ENCODE data around the gene CD6. TPM values are rescaled to one million over a fixed set of nuclear protein-coding genes. Genes with fewer than 3 reads are reported as not detected.
"Not testable (repeated sequence)": the region's sequence is repeated elsewhere in the genome, so short reads cannot be mapped to it uniquely, and the experiment has no call there.

CD6 gene
- total RNA-seq, 1 donor from 2014 or later, result 0.47 TPM

DNA sequence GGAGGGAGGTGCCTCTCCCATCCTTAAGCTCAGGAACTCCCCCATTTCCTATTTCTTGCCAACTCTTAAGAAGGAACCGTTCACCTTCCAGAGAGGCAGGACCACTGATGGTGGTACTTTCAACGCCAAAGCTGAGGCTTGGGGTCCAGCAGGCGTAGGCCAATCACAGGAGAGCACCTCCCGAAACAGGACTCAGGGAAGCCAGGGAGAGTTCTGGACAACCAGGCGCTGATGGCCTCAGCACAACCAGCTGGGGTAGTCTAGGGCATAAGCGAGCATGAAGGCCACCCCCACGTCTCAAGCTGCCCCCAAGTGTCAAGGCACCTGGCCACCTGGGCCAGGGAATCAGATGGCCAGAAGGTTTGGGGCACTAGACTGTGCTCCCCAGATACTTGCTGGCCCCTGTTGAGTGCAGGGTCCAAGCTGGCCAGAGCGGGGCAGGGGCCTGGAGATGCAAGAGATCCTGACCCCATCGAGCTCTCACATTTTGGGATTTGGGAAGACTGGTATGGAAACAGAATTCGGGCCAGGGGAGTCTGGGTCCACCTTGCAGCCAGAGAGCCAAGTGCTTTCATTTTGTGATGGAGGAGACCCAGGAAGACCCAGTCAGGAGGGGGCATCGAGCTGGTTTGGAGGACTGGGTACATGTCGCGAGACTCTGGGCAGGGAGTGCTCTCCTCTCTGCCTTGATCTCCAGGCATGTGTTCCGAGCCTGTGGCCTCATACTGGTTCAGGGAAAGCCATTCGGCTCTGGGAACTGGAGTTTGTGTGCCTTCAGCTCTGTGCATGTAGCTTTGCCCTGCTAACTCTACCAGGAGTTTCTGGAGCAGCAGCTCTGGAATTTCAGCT is 926 bp downstream of the CD6 start:
- Histone ChIP-seq H3K4me3 (no peak overlapping the region), H3K36me3 (no peaks in the 10 kb centered on the region), H3K4me1 (no peaks in the 10 kb centered on the region), H3K27ac (replicated peaks) (no peak overlapping the region), H3K9me3 (replicated peaks) (peaks cover 8% of the 10 kb centered on the region), H3K27me3 (ENCODE audit: low read depth) (no peaks in the 10 kb centered on the region)
- TF ChIP-seq, protein P1, sequence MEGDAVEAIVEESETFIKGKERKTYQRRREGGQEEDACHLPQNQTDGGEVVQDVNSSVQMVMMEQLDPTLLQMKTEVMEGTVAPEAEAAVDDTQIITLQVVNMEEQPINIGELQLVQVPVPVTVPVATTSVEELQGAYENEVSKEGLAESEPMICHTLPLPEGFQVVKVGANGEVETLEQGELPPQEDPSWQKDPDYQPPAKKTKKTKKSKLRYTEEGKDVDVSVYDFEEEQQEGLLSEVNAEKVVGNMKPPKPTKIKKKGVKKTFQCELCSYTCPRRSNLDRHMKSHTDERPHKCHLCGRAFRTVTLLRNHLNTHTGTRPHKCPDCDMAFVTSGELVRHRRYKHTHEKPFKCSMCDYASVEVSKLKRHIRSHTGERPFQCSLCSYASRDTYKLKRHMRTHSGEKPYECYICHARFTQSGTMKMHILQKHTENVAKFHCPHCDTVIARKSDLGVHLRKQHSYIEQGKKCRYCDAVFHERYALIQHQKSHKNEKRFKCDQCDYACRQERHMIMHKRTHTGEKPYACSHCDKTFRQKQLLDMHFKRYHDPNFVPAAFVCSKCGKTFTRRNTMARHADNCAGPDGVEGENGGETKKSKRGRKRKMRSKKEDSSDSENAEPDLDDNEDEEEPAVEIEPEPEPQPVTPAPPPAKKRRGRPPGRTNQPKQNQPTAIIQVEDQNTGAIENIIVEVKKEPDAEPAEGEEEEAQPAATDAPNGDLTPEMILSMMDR (IDR thresholded peaks at IDR 0.05; ENCODE audit: borderline replicate concordance), result no peak
- intact Hi-C loops (cut with micrococcal nuclease), result no loop called here
- no peak for DNase-seq

DNA sequence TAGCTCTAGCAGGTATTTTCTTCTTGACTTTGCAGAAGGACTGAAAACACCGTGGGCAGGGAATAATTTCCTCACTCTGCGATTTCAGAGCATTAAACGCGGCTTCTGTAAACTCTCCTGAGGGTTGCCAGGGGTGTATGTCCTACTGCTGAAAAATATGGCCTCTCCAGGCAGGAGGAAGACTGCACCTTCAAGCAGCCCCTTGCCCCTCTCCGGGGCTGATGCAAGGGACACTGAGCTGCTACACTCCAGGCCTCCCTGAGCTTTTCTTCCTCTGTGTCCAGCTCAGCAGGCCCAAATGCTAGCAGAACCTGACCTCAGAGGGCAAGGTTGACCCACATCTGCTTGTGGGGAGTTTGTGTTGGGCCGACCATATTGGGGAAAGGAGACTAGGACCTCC is 2.2 kb downstream of the CD6 start:
- TF ChIP-seq, protein P1 (IDR thresholded peaks at IDR 0.05; ENCODE audit: borderline replicate concordance), result no peak
- H3K9me3 ChIP-seq (replicated peaks), result peaks cover 1% of the 10 kb centered on the region
- no peaks in the 10 kb centered on the region for H3K4me1 ChIP-seq
- no peak overlapping the region for H3K27ac ChIP-seq (replicated peaks)
- intact Hi-C loops (cut with micrococcal nuclease), result no loop called here
- no peak for DNase-seq
- no peaks in the 10 kb centered on the region for H3K36me3 ChIP-seq
- no peaks in the 10 kb centered on the region for H3K27me3 ChIP-seq (ENCODE audit: low read depth)
- H3K4me3 ChIP-seq, result no peak overlapping the region

DNA sequence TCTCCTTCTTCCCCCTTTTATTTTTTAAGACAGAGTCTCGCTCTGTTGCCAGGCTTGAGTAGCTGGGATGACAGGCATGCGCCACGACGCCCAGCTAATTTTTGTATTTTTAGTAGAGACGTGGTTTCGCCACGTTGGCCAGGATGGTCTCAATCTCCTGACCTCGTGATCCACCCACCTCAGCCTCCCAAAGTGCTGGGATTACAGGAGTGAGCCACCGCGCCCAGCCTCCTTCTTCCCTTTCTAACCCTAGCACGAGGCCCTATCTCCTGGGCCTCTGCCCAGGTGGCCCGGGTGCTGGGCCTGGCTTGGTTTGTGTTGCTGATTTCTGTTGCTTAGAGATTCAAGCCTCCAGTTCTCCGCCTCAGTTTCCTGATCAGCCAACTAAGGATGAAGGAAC is 2.8 kb downstream of the CD6 start:
- H3K27ac ChIP-seq (replicated peaks); H3K9me3 ChIP-seq (replicated peaks); intact Hi-C loops (cut with micrococcal nuclease); DNase-seq; H3K4me1 ChIP-seq; H3K36me3 ChIP-seq; H3K27me3 ChIP-seq (ENCODE audit: low read depth); H3K4me3 ChIP-seq: not testable (repeated sequence)

DNA sequence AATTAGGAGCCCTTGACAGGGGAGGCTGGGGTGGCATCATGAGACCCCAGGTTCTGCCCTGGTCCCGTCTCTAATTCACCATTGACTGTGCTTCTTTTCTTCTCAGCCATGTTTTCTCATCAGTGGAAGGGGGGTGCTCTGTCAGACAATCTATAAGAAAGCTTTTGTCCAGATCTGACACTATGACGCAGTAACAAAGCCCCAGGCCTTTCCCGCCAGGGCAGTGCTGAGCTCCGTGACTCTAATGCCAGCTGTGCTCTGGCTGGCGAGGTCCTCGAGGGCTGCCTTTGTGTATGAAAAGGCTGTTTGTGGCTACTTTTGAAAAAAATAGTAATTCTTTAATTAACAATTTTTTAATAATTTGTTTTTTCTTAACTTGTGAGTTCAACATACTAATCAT is 3.2 kb downstream of the CD6 start:
- no peaks in the 10 kb centered on the region for H3K9me3 ChIP-seq (replicated peaks)
- DNase-seq, result no peak
- H3K27ac ChIP-seq (replicated peaks), result no peak overlapping the region
- H3K27me3 ChIP-seq (ENCODE audit: low read depth), result no peaks in the 10 kb centered on the region
- no peaks in the 10 kb centered on the region for H3K36me3 ChIP-seq
- H3K4me3 ChIP-seq, result no peak overlapping the region
- TF ChIP-seq, protein P1 (IDR thresholded peaks at IDR 0.05; ENCODE audit: borderline replicate concordance), result no peak
- intact Hi-C loops (cut with micrococcal nuclease), result no loop called here
- no peaks in the 10 kb centered on the region for H3K4me1 ChIP-seq

DNA sequence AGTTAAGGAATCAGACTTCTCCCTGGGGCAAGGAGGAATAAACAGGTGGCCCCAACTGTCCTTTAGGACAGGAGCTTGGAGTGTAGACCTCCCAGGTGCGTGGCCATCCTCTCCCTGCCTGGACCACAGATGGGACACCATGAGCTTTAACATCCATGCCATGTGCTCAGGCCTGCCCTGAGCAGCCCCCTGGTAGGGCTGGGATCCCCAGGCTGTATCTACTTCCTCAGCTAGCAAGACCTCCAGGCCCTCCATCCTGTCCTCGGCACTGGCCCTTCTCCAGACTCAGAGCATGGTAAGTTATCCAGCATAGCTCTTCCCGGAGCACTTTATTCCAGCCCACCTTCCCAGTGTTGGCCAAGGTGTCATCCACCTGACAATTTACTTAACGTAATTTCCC is 5.7 kb downstream of the CD6 start:
- Histone ChIP-seq H3K27me3 (ENCODE audit: low read depth) (peaks cover 12% of the 10 kb centered on the region), H3K4me3 (no peak overlapping the region), H3K27ac (replicated peaks) (no peak overlapping the region), H3K4me1 (no peaks in the 10 kb centered on the region), H3K36me3 (no peaks in the 10 kb centered on the region), H3K9me3 (replicated peaks) (no peaks in the 10 kb centered on the region)
- intact Hi-C loops (cut with micrococcal nuclease), result no loop called here
- no peak for DNase-seq
- TF ChIP-seq, protein P1 (IDR thresholded peaks at IDR 0.05; ENCODE audit: borderline replicate concordance), result no peak

DNA sequence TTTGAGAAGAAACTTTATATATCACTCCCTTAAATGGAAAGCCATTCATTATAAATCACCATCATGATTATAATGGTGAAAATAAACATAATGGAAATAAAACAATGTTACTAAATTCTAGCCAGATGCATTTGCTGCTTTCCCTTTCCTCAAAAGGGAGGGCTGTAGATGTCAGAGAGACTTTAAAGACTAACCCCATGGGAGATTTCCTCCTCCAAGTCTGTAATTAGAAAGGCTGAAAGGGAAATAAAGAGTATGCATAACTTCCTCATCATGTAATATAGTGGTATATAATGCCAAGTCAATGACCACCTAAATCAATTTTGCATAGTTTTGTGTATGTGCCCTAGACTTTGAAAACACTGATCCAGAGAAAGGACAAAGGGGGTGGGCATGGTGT is 6.4 kb downstream of the CD6 start:
- no peaks in the 10 kb centered on the region for H3K36me3 ChIP-seq
- H3K4me1 ChIP-seq, result no peaks in the 10 kb centered on the region
- no peak overlapping the region for H3K27ac ChIP-seq (replicated peaks)
- TF ChIP-seq, protein P1 (IDR thresholded peaks at IDR 0.05; ENCODE audit: borderline replicate concordance), result no peak
- H3K9me3 ChIP-seq (replicated peaks), result no peaks in the 10 kb centered on the region
- H3K4me3 ChIP-seq, result no peak overlapping the region
- no peak for DNase-seq
- intact Hi-C loops (cut with micrococcal nuclease), result no loop called here
- H3K27me3 ChIP-seq (ENCODE audit: low read depth), result peaks cover 12% of the 10 kb centered on the region

Data from left ventricle myocardium inferior (tissue), 1 donor.